Endothelial cell of umbilical vein (primary cell): ENCODE data around the gene TMC1. TPM values are rescaled to one million over a fixed set of nuclear protein-coding genes. Genes with fewer than 3 reads are reported as not detected.

Source experiments
- BruUV-seq: library from RNA; stranded (reverse); fragments of 400-500 nt; replicated peaks from 2 replicates; lab custom pipeline; 2021; lab: Mats Ljungman, UMichigan
- CTCF ChIA-PET: fragments of 300-600, 350-600 bp; sonication (Branson Sonifier 250); formaldehyde crosslinking; loops from one replicate; lab custom pipeline; 2021; ENCODE audit warnings: antibody characterized with exemption, inconsistent platforms; lab: Charles Lee
- POLR2A ChIA-PET: fragments of 300-600, 350-600 bp; sonication (Branson Sonifier 250); formaldehyde crosslinking; loops from one replicate; lab custom pipeline; 2021; ENCODE audit warnings: antibody characterized with exemption, inconsistent platforms; lab: Charles Lee
- DNase-seq: peaks from one replicate; pipeline ENCODE4 v3.0.0-alpha.2; 2011; ENCODE audit warnings: low read depth, low spot score
- FAIRE-seq: peaks from 2 replicates; lab custom pipeline; 2011; peaks lifted over from hg19 to GRCh38; lab: Jason Lieb, UNC
- H2AFZ ChIP-seq: 2 replicates; pipeline ENCODE4 v1.6.0; 2012; ENCODE audit warnings: low read depth, low read length, control low read depth, inconsistent platforms
- H3K27ac ChIP-seq: 2 replicates; pipeline ENCODE4 v1.5.1; 2011; ENCODE audit warnings: low read depth, mild to moderate bottlenecking, control low read depth, low read length, moderate library complexity; ENCODE audit not compliant: insufficient read depth
- H3K27me3 ChIP-seq, 2 experiments: 2 replicates each; pipeline versions ENCODE4 v1.6.0 to v1.6.1; 2011; ENCODE audit warnings: low read length in 2 of 2, mixed read lengths in 1 of 2; ENCODE audit not compliant: control insufficient read depth in 2 of 2, insufficient read depth in 2 of 2
- H3K36me3 ChIP-seq, 2 experiments: 2 replicates in 1 of 2; 3 replicates in 1 of 2; pipeline ENCODE4 v1.5.1; 2011; ENCODE audit warnings: low read length in 2 of 2, mild to moderate bottlenecking in 1 of 2, moderate library complexity in 1 of 2; ENCODE audit not compliant: control insufficient read depth in 2 of 2, insufficient read depth in 2 of 2; ENCODE audit errors: extremely low read depth in 1 of 2
- H3K4me1 ChIP-seq: 3 replicates; pipeline ENCODE4 v1.5.1; 2011; ENCODE audit warnings: mild to moderate bottlenecking, low read length; ENCODE audit not compliant: control insufficient read depth, insufficient read depth; ENCODE audit errors: extremely low read depth
- H3K4me2 ChIP-seq: 2 replicates; pipeline ENCODE4 v1.6.1; 2011; ENCODE audit warnings: low read length, control low read depth, mixed read lengths; ENCODE audit not compliant: insufficient read depth
- H3K4me3 ChIP-seq, 3 experiments: fragments of 200-600 bp in 1 of 3; sonication (generic), shearing (Covaris generic) in 1 of 3; replicated peaks in 1 of 3; 2 replicates each; pipeline ENCODE4 v1.5.1; 2011 to 2016; ENCODE audit warnings: control low read depth in 3 of 3, low read length in 3 of 3, mild to moderate bottlenecking in 2 of 3, inconsistent platforms in 1 of 3, low read depth in 1 of 3, moderate library complexity in 1 of 3; ENCODE audit not compliant: insufficient read depth in 1 of 3
- H3K79me2 ChIP-seq: 2 replicates; pipeline ENCODE4 v1.6.0; 2012; ENCODE audit warnings: low read length, inconsistent platforms; ENCODE audit not compliant: control insufficient read depth, insufficient read depth
- H3K9ac ChIP-seq: replicated peaks from 2 replicates; pipeline ENCODE3; 2011; ENCODE audit warnings: low read length, control low read depth; ENCODE audit not compliant: insufficient read depth; ENCODE audit errors: extremely low read depth
- H3K9me1 ChIP-seq: replicated peaks from 3 replicates; pipeline ENCODE4 v1.6.0; 2011; ENCODE audit warnings: mild to moderate bottlenecking, low read length; ENCODE audit not compliant: control insufficient read depth, insufficient read depth; ENCODE audit errors: extremely low read depth
- H3K9me3 ChIP-seq: replicated peaks from 2 replicates; pipeline ENCODE4 v1.5.1; 2012; ENCODE audit warnings: low read length, inconsistent platforms; ENCODE audit not compliant: control insufficient read depth, insufficient read depth
- H4K20me1 ChIP-seq: replicated peaks from 2 replicates; pipeline ENCODE3; 2011; ENCODE audit warnings: mild to moderate bottlenecking, low read length; ENCODE audit not compliant: control insufficient read depth, insufficient read depth; ENCODE audit errors: extremely low read depth
- EZH2 ChIP-seq: IDR thresholded peaks from 2 replicates; pipeline ENCODE4 v1.6.1; 2012; ENCODE audit warnings: borderline replicate concordance, low read depth, mild to moderate bottlenecking, moderate library complexity, low read length, inconsistent platforms; ENCODE audit not compliant: severe bottlenecking
- FOS ChIP-seq: IDR thresholded peaks from 2 replicates; pipeline ENCODE4 v1.6.1; 2011; ENCODE audit warnings: mild to moderate bottlenecking, low read length, moderate library complexity, borderline replicate concordance; ENCODE audit not compliant: insufficient read depth
- GATA2 ChIP-seq: IDR thresholded peaks from 2 replicates; pipeline ENCODE4 v1.7.0; 2011; ENCODE audit warnings: low read depth, mild to moderate bottlenecking, moderate library complexity, mixed read lengths, low read length; ENCODE audit not compliant: insufficient read length, insufficient read depth
- JUN ChIP-seq: IDR thresholded peaks from 2 replicates; pipeline ENCODE4 v1.6.1; 2011; ENCODE audit warnings: borderline replicate concordance, low read depth; ENCODE audit not compliant: insufficient read length, insufficient read depth
- MYC ChIP-seq: IDR thresholded peaks from one replicate; pipeline ENCODE4 v1.6.1; 2011; ENCODE audit warnings: mild to moderate bottlenecking, low read depth, low read length
- POLR2A ChIP-seq: IDR thresholded peaks from 2 replicates; pipeline ENCODE4 v1.6.1; 2012; ENCODE audit warnings: low read depth, mild to moderate bottlenecking, control low read depth, low read length
- POLR2AphosphoS5 ChIP-seq: IDR thresholded peaks from 2 replicates; pipeline ENCODE4 v1.6.1; 2012; ENCODE audit warnings: low read depth, mild to moderate bottlenecking, control low read depth, low read length, moderate library complexity; ENCODE audit not compliant: insufficient read depth
- dilution Hi-C: fragments of 300-500 bp; cut with MboI; formaldehyde crosslinking; loops from one replicate; pipeline ENCODE4 v1.15.0; 2019; ENCODE audit warnings: low sequenced_read_pairs; ENCODE audit not compliant: extremely low pct_ligation_motif_present
- intact Hi-C: fragments of 100-400 bp; cut with micrococcal nuclease; formaldehyde crosslinking; loops from one replicate; pipeline ENCODE4 v1.10.0; 2022
- polyA plus RNA-seq, 4 experiments: library from polyadenylated mRNA; depleted of rRNA in 3 of 4; stranded (reverse) in 3 of 4; unstranded in 1 of 4; fragments of >200 nt; gene quantifications; 2 replicates each; pipeline versions ENCODE4 v1.2.1 to v1.2.3, GENCODE V29; 2011 to 2012; ENCODE audit warnings: missing spikeins in 1 of 4
- total RNA-seq: library from RNA; stranded (reverse); gene quantifications from 2 replicates; pipeline ENCODE4 v1.2.3, GENCODE V29; 2021
- TF ChIP-seq, protein P1 (sequence below): IDR thresholded peaks from 2 replicates; pipeline ENCODE4 v1.6.1; 2011; ENCODE audit not compliant: insufficient read depth, insufficient read length
- TF ChIP-seq, protein P2 (sequence below), 2 donors: IDR thresholded peaks; 1 replicate in 1 of 2; 2 replicates in 1 of 2; pipeline ENCODE4 v1.5.1; 2011; ENCODE audit warnings: low read length in 2 of 2, mild to moderate bottlenecking in 2 of 2, moderate library complexity in 2 of 2, control low read depth in 1 of 2, inconsistent platforms in 1 of 2, low read depth in 1 of 2; ENCODE audit not compliant: insufficient read depth in 1 of 2; ENCODE audit errors: extremely low read depth in 1 of 2

TMC1 gene
- total and polyA plus RNA-seq, 2 donors (not counting 3 experiments of a cell fraction or from before 2014, with no cell fraction given), result 1.5 TPM; not detected in 1

DNA sequence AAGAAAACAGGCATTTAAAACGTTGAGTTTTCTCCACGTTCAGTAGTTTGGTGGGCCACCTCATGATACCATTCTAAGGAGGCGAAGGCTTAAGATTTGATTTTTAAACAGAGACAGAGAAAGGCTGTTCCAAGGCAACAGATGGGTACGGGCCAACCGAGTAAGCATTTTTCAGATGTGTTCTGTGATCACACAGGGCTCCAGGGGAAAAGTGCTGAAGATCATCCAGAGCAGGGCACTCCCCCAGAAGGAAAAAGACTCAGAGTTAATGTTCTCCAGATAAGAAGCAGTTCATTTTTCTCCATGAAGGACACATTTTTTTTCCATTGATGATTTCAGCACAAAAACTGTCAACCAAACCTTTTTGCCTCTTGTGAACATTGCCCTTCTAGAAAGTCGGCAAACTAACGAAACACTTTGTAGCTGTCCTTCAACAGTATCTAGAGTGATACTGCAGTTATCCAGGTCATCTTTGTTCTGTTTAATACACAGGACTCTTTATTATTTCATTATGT is 292.7 kb downstream of the TMC1 start:
- H3K4me2 ChIP-seq, result no peak overlapping the region
- POLR2A ChIA-PET, result no interaction called here
- H3K79me2 ChIP-seq, result no peaks in the 10 kb centered on the region
- no peaks in the 10 kb centered on the region for H3K9me3 ChIP-seq
- CTCF ChIA-PET, result interaction anchor here (1.5 to 15.1 kb wide), 3 partner anchors 8 to 534 kb away, joined by 6 to 255 read pairs (median 12); no protein-coding TSS in a partner anchor
- DNase-seq, result no peak
- no peak overlapping the region for H2AFZ ChIP-seq
- H3K9ac ChIP-seq, result no peak overlapping the region
- H3K4me1 ChIP-seq, result peaks cover 4% of the 10 kb centered on the region
- dilution Hi-C loops (no loop called here), intact Hi-C loops (no loop called here)
- TF ChIP-seq GATA2 (no peak), EZH2 (no peak), POLR2A (no peak), MYC (no peak), FOS (no peak), JUN (no peak), POLR2AphosphoS5 (no peak)
- TF ChIP-seq, protein P1, sequence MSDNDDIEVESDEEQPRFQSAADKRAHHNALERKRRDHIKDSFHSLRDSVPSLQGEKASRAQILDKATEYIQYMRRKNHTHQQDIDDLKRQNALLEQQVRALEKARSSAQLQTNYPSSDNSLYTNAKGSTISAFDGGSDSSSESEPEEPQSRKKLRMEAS, result no peak
- TF ChIP-seq, protein P2, sequence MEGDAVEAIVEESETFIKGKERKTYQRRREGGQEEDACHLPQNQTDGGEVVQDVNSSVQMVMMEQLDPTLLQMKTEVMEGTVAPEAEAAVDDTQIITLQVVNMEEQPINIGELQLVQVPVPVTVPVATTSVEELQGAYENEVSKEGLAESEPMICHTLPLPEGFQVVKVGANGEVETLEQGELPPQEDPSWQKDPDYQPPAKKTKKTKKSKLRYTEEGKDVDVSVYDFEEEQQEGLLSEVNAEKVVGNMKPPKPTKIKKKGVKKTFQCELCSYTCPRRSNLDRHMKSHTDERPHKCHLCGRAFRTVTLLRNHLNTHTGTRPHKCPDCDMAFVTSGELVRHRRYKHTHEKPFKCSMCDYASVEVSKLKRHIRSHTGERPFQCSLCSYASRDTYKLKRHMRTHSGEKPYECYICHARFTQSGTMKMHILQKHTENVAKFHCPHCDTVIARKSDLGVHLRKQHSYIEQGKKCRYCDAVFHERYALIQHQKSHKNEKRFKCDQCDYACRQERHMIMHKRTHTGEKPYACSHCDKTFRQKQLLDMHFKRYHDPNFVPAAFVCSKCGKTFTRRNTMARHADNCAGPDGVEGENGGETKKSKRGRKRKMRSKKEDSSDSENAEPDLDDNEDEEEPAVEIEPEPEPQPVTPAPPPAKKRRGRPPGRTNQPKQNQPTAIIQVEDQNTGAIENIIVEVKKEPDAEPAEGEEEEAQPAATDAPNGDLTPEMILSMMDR (IDR thresholded peaks at IDR 0.05; ENCODE audit: extremely low read depth in 1 of 2, insufficient read depth in 1 of 2, low read depth in 1 of 2, low read length in 2 of 2), result no peak
- no TSS peak for BruUV-seq
- H3K27ac ChIP-seq, result no peak overlapping the region
- H3K27me3 ChIP-seq, result peaks cover 0 to 3% of the 10 kb centered on the region in 2 experiments
- no peak for FAIRE-seq
- H3K36me3 ChIP-seq, result no peaks in the 10 kb centered on the region
- no peak overlapping the region for H3K4me3 ChIP-seq
- H4K20me1 ChIP-seq, result no peaks in the 10 kb centered on the region
- H3K9me1 ChIP-seq, result no peaks in the 10 kb centered on the region
